ENCODE data around the gene CDH19. TPM values are rescaled to one million over a fixed set of nuclear protein-coding genes. Genes with fewer than 3 reads are reported as not detected.

CDH19 gene
- total RNA-seq, 3 donors from 2014 or later = 0.64 to 12.9 (median 0.98) TPM

GRCh38 chr18:66513996-66514395 lies 89.9 kb downstream of the CDH19 start:
- TF ChIP-seq POLR2AphosphoS5 (IDR thresholded peaks at IDR 0.05) (no peak), POLR2A (IDR thresholded peaks at IDR 0.05) (no peak), CTCF (IDR thresholded peaks at IDR 0.05) (no peak)
- DNase-seq (ENCODE audit: low spot score in 2 of 2) = no peak
- no peaks in the 10 kb centered on the region for H3K4me1 ChIP-seq

GRCh38 chr18:66511792-66512191 lies 92.1 kb downstream of the CDH19 start:
- Histone ChIP-seq H3K9me3 (no peaks in the 10 kb centered on the region), H3K27ac (no peak overlapping the region), H3K4me1 (no peaks in the 10 kb centered on the region), H3K4me3 (no peak overlapping the region), H3K36me3 (no peaks in the 10 kb centered on the region), H3K27me3 (no peaks in the 10 kb centered on the region)
- DNase-seq (ENCODE audit: low spot score in 2 of 2) = no peak
- intact Hi-C loops (cut with DNase I; ENCODE audit: low total_unique reads) = no loop called here
- TF ChIP-seq POLR2AphosphoS5 (IDR thresholded peaks at IDR 0.05) = no peak
- no peak for TF ChIP-seq CTCF (IDR thresholded peaks at IDR 0.05)
- TF ChIP-seq POLR2A (IDR thresholded peaks at IDR 0.05) = no peak

More at GRCh38 chr18:66513996-66514395, 89.9 kb downstream of the CDH19 start:
- no peaks in the 10 kb centered on the region for H3K9me3 ChIP-seq
- H3K27ac ChIP-seq = no peak overlapping the region
- intact Hi-C loops (cut with DNase I; ENCODE audit: low total_unique reads) = no loop called here
- no peak overlapping the region for H3K4me3 ChIP-seq
- no peaks in the 10 kb centered on the region for H3K36me3 ChIP-seq
- no peaks in the 10 kb centered on the region for H3K27me3 ChIP-seq

- no peaks in the 10 kb centered on the region for H3K9me3 ChIP-seq
- H3K4me3 ChIP-seq = no peak overlapping the region
- H3K27me3 ChIP-seq = no peaks in the 10 kb centered on the region
- H3K4me1 ChIP-seq = no peaks in the 10 kb centered on the region
- no peaks in the 10 kb centered on the region for H3K36me3 ChIP-seq
- intact Hi-C loops (cut with DNase I; ENCODE audit: low total_unique reads) = no loop called here
- H3K27ac ChIP-seq = no peak overlapping the region
- no peak for TF ChIP-seq CTCF (IDR thresholded peaks at IDR 0.05)
- TF ChIP-seq POLR2A (IDR thresholded peaks at IDR 0.05) = no peak
- TF ChIP-seq POLR2AphosphoS5 (IDR thresholded peaks at IDR 0.05) = no peak
- no peak for DNase-seq (ENCODE audit: low spot score in 2 of 2)
Measured at GRCh38 chr18:66511289-66511688, 92.6 kb downstream of the CDH19 start.

- Histone ChIP-seq H3K27ac (no peak overlapping the region), H3K36me3 (no peaks in the 10 kb centered on the region), H3K4me3 (no peak overlapping the region), H3K9me3 (no peaks in the 10 kb centered on the region), H3K4me1 (no peaks in the 10 kb centered on the region), H3K27me3 (no peaks in the 10 kb centered on the region)
- TF ChIP-seq POLR2AphosphoS5 (IDR thresholded peaks at IDR 0.05) = no peak
- no peak for TF ChIP-seq POLR2A (IDR thresholded peaks at IDR 0.05)
- TF ChIP-seq CTCF (IDR thresholded peaks at IDR 0.05) = no peak
- no peak for DNase-seq (ENCODE audit: low spot score in 2 of 2)
- intact Hi-C loops (cut with DNase I; ENCODE audit: low total_unique reads) = no loop called here
Measured at GRCh38 chr18:66510357-66511045, 93.4 kb downstream of the CDH19 start.

- Histone ChIP-seq H3K9me3 (no peaks in the 10 kb centered on the region), H3K4me3 (no peak overlapping the region), H3K36me3 (no peaks in the 10 kb centered on the region), H3K4me1 (no peaks in the 10 kb centered on the region), H3K27me3 (no peaks in the 10 kb centered on the region), H3K27ac (no peak overlapping the region)
- intact Hi-C loops (cut with DNase I; ENCODE audit: low total_unique reads) = no loop called here
- DNase-seq (ENCODE audit: low spot score in 2 of 2) = no peak
- TF ChIP-seq POLR2AphosphoS5 (IDR thresholded peaks at IDR 0.05) (no peak), CTCF (IDR thresholded peaks at IDR 0.05) (no peak), POLR2A (IDR thresholded peaks at IDR 0.05) (no peak)
Measured at GRCh38 chr18:66508937-66509336, 95.0 kb downstream of the CDH19 start.

Data from breast epithelium (tissue), 4 donors.